Heart left ventricle (tissue), 16 donors: ENCODE measurements around the gene SYNC. TPM values are rescaled to one million over a fixed set of nuclear protein-coding genes. Genes with fewer than 3 reads are reported as not detected.

Experiments
- ATAC-seq, 4 donors: fragments of 200-7000 bp; cut with Tn5 transposase; one replicate each; pipeline ENCODE4 v1.9.1; 2020 to 2022; ENCODE audit warnings: moderate library complexity in 4 of 4, mild to moderate bottlenecking in 3 of 4, moderate number of reproducible peaks in 1 of 4
- DNase-seq, 5 donors: peaks; one replicate each; pipeline ENCODE4 v3.0.0-alpha.2; 2020
- H3K27ac ChIP-seq, 12 donors: fragments of 200-600 bp; sonication (generic) in 4 of 12; one replicate each; pipeline versions ENCODE4 v1.5.0 to v1.8.0; 2016 to 2022; ENCODE audit warnings: mild to moderate bottlenecking in 2 of 12
- H3K27me3 ChIP-seq, 9 donors: fragments of 200-600 bp; sonication (generic) in 2 of 9; one replicate each; pipeline versions ENCODE4 v1.5.1 to v1.8.0; 2016 to 2022; ENCODE audit warnings: mild to moderate bottlenecking in 3 of 9
- H3K36me3 ChIP-seq, 9 donors: fragments of 200-600 bp; sonication (generic) in 2 of 9; one replicate each; pipeline versions ENCODE4 v1.5.0 to v1.8.0; 2018 to 2022; ENCODE audit warnings: mild to moderate bottlenecking in 2 of 9
- H3K4me1 ChIP-seq, 12 donors: fragments of 200-600 bp; sonication (generic) in 4 of 12; one replicate each; pipeline versions ENCODE4 v1.5.0 to v1.8.0; 2016 to 2022; ENCODE audit warnings: mild to moderate bottlenecking in 3 of 12
- H3K4me3 ChIP-seq, 12 donors: fragments of 200-600 bp; sonication (generic) in 4 of 12; one replicate each; pipeline versions ENCODE4 v1.5.0 to v1.8.0; 2017 to 2022; ENCODE audit warnings: mild to moderate bottlenecking in 9 of 12, moderate library complexity in 4 of 12
- H3K9me3 ChIP-seq, 12 donors: fragments of 200-600 bp; sonication (generic) in 4 of 12; one replicate each; pipeline versions ENCODE4 v1.5.0 to v1.8.0; 2016 to 2022; ENCODE audit warnings: mild to moderate bottlenecking in 1 of 12
- CTCF ChIP-seq, 12 donors: fragments of 200-600 bp; sonication (generic) in 4 of 12; IDR thresholded peaks; one replicate each; pipeline versions ENCODE4 v1.5.0 to v1.8.0; 2018 to 2022; ENCODE audit warnings: antibody characterized with exemption in 12 of 12, mild to moderate bottlenecking in 5 of 12
- POLR2A ChIP-seq, 2 donors: fragments of 450-650 bp; IDR thresholded peaks; one replicate each; pipeline ENCODE4 v1.6.1; 2017; ENCODE audit warnings: antibody characterized with exemption in 2 of 2, mild to moderate bottlenecking in 2 of 2, moderate library complexity in 2 of 2
- WGBS, 4 donors: extraction: QIAGEN DNeasy Blood & Tissue Kit in 2 of 4; methylation state at CpG; one replicate each; pipeline versions ENCODE4 v1.1.5 to v1.1.7; 2013 to 2018; 5-methylcytosine and 5-hydroxymethylcytosine counted together
- intact Hi-C, 10 donors: fragments of 100-400 bp; cut with DNase I; formaldehyde crosslinking; loops; one replicate each; pipeline versions ENCODE4 v1.11.1 to v1.14.2; 2022
- polyA plus RNA-seq, 2 donors: library from polyadenylated mRNA; stranded (reverse); fragments of 200-250 nt; gene quantifications; one replicate each; pipeline ENCODE4 v1.2.3, GENCODE V29; 2013
- total RNA-seq, 9 donors: library from RNA; depleted of rRNA in 2 of 9; stranded (reverse); fragments of >200 nt in 2 of 9; fragmentation: NEBNext Ultra II Directional in 3 of 9; extraction: Animal tissue kit (Norgen Biotek cat#: 25700) in 3 of 9; gene quantifications; one replicate each; pipeline versions ENCODE4 v1.1.0 to v1.2.4, GENCODE V29; 2016 to 2023
- donor health status: ischemic (EF 13 %, LVEDD 7.1; RV severe dilation, severe dysfunction).
- donor health status: healthy with polysubstance abuse.
- donor health status: DM: no; HTN: yes; CAD: no.
- donor health status: DM: no; HTN: no; CAD: no.
- donor health status: ischemic (EF 25% LVEDD 6.9; RV normal size, moderate dysfunction).
- donor health status: ischemic (EF 25% LVEDD 5.7; RV mildly dilated, moderate dysfunction).
- donor health status: healthy.
- donor health status: DM: yes; HTN: yes; CAD: no.
- donor health status: ischemic (EF 35%, LVEDD 5.7; RV mildly dilated, moderate dysfunction).
- donor health status: nonischemic (EF 11% LVEDD 7.7; RV severe dilation, severe dysfunction).
- donor health status: DM: yes; HTN: yes; CAD: no.
- donor health status: PGD.
- donor health status: ischemic (EF 29% LVEDD 5.4; RV normal size, mild dysfunction).
- donor health status: nonischemic (EF 23%, LVEDD 6.1; RV moderate dilation, normal function).

The SYNC gene
- total and polyA plus RNA-seq, 11 donors = 2.7 to 22.3 (median 14.3) TPM

GRCh38 chr1:32665915-32666314 is 36.7 kb downstream of the SYNC start:
- Histone ChIP-seq H3K27ac (no peak overlapping the region), H3K4me1 (peaks cover 0 to 12% (median 0%) of the 10 kb centered on the region in 12 donors), H3K36me3 (peaks cover 0 to 100% (median 99%) of the 10 kb centered on the region in 9 donors), H3K27me3 (no peaks in the 10 kb centered on the region), H3K4me3 (no peak overlapping the region), H3K9me3 (no peaks in the 10 kb centered on the region)
- WGBS, 4 donors = 21 to 34% (median 29%) methylated on average over 1 of the region's 1 CpG
- no peak for DNase-seq
- TF ChIP-seq POLR2A (IDR thresholded peaks at IDR 0.05) (no peak), CTCF (IDR thresholded peaks at IDR 0.05) (no peak)
- no peak for ATAC-seq
- intact Hi-C loops = no loop called here

GRCh38 chr1:32659581-32659980 is 43.0 kb downstream of the SYNC start:
- TF ChIP-seq POLR2A (IDR thresholded peaks at IDR 0.05) = no peak
- TF ChIP-seq CTCF (IDR thresholded peaks at IDR 0.05) = no peak
- Histone ChIP-seq H3K27me3 (no peaks in the 10 kb centered on the region), H3K36me3 (peaks cover 0 to 100% (median 99%) of the 10 kb centered on the region in 9 donors), H3K9me3 (no peaks in the 10 kb centered on the region), H3K4me1 (peaks cover 0 to 16% (median 2%) of the 10 kb centered on the region in 12 donors), H3K27ac (no peak overlapping the region), H3K4me3 (no peak overlapping the region)
- DNase-seq = no peak
- 88 to 93% (median 92%) methylated on average over 1 of the region's 1 CpG for WGBS, 4 donors
- intact Hi-C loops = no loop called here
- ATAC-seq = no peak

GRCh38 chr1:32652244-32652962 is 50.2 kb downstream of the SYNC start:
- H3K27ac ChIP-seq = peak overlapping the region in 3 of 12 donors; percentile 97 to 99 (median 98)
- 90 to 93% (median 91%) methylated on average over 16 of the region's 16 CpGs for WGBS, 4 donors

More at GRCh38 chr1:32652244-32652962, 50.2 kb downstream of the SYNC start:
- Histone ChIP-seq H3K4me3 (peak overlapping the region in 10 of 12 donors; percentile 55 to 95 (median 72)), H3K27me3 (no peaks in the 10 kb centered on the region), H3K9me3 (no peaks in the 10 kb centered on the region), H3K4me1 (peaks cover 2 to 59% (median 27%) of the 10 kb centered on the region in 12 donors), H3K36me3 (peaks cover 0 to 55% (median 45%) of the 10 kb centered on the region in 9 donors)
- no peak for DNase-seq
- ATAC-seq = no peak
- intact Hi-C loops = no loop called here
- TF ChIP-seq CTCF (IDR thresholded peaks at IDR 0.05) (no peak), POLR2A (IDR thresholded peaks at IDR 0.05) (no peak)
